Measurements from ENCODE around the gene CYB5RL. TPM values are rescaled to one million over a fixed set of nuclear protein-coding genes. Genes with fewer than 3 reads are reported as not detected.

CYB5RL gene
- polyA plus RNA-seq, 1 donor (not counting 4 experiments of a cell fraction or from before 2014, with no cell fraction given): 1.3 TPM

- H4K20me1 ChIP-seq (ENCODE audit: control insufficient read depth, extremely low read depth, insufficient read depth, low read length): no peaks in the 10 kb centered on the region
- TF ChIP-seq EZH2 (IDR thresholded peaks at IDR 0.05; ENCODE audit: low read length): no peak
- TF ChIP-seq CTCF (optimal IDR thresholded peaks at IDR 0.05 in 1 of 3, IDR thresholded peaks at IDR 0.05 in 1 of 3, conservative IDR thresholded peaks at IDR 0.05 in 1 of 3; ENCODE audit: extremely low read depth in 1 of 3, insufficient read depth in 2 of 3, low read length in 3 of 3): no peak
- no peak overlapping the region for H2AFZ ChIP-seq (ENCODE audit: control insufficient read depth, low read length)
- no peak overlapping the region for H3K4me3 ChIP-seq (ENCODE audit: control insufficient read depth in 2 of 3, extremely low read depth in 1 of 3, insufficient read depth in 2 of 3, low read depth in 1 of 3, low read length in 3 of 3)
- DNase-seq (ENCODE audit: low read depth, low spot score): no peak
- no peak for FAIRE-seq
- dilution Hi-C loops (cut with MboI; ENCODE audit: extremely low pct_ligation_motif_present, low sequenced_read_pairs): no loop called here
- no peaks in the 10 kb centered on the region for H3K4me1 ChIP-seq (ENCODE audit: control insufficient read depth, extremely low read depth, insufficient read depth, low read length)
- no peaks in the 10 kb centered on the region for H3K79me2 ChIP-seq (ENCODE audit: control insufficient read depth, insufficient read depth, low read length)
- no peak overlapping the region for H3K27ac ChIP-seq (ENCODE audit: control insufficient read depth, insufficient read depth, low read length)
- no peaks in the 10 kb centered on the region for H3K9me1 ChIP-seq (ENCODE audit: control insufficient read depth, extremely low read depth, insufficient read depth, low read length)
- H3K9me3 ChIP-seq (ENCODE audit: control insufficient read depth, low read depth, low read length): no peaks in the 10 kb centered on the region
- H3K27me3 ChIP-seq (ENCODE audit: control insufficient read depth, extremely low read depth, insufficient read depth, low read length): no peaks in the 10 kb centered on the region
- no peak overlapping the region for H3K4me2 ChIP-seq (ENCODE audit: control insufficient read depth, extremely low read depth, insufficient read depth, low read depth, low read length)
- H3K9ac ChIP-seq (ENCODE audit: control insufficient read depth, extremely low read depth, insufficient read depth, low read length): no peak overlapping the region
- no peaks in the 10 kb centered on the region for H3K36me3 ChIP-seq (ENCODE audit: control insufficient read depth in 2 of 2, extremely low read depth in 1 of 2, insufficient read depth in 2 of 2, low read length in 2 of 2)
Measured at GRCh38 chr1:54188291-54188690, 11.5 kb downstream of the CYB5RL start.

GRCh38 chr1:54186056-54186455 lies 13.8 kb downstream of the CYB5RL start:
- no peak for FAIRE-seq
- H3K36me3 ChIP-seq (ENCODE audit: control insufficient read depth in 2 of 2, extremely low read depth in 1 of 2, insufficient read depth in 2 of 2, low read length in 2 of 2): no peaks in the 10 kb centered on the region

More at GRCh38 chr1:54186056-54186455, 13.8 kb downstream of the CYB5RL start:
- Histone ChIP-seq H3K79me2 (ENCODE audit: control insufficient read depth, insufficient read depth, low read length) (no peaks in the 10 kb centered on the region), H3K4me2 (ENCODE audit: control insufficient read depth, extremely low read depth, insufficient read depth, low read depth, low read length) (no peak overlapping the region), H3K4me1 (ENCODE audit: control insufficient read depth, extremely low read depth, insufficient read depth, low read length) (no peaks in the 10 kb centered on the region), H3K27me3 (ENCODE audit: control insufficient read depth, extremely low read depth, insufficient read depth, low read length) (no peaks in the 10 kb centered on the region), H2AFZ (ENCODE audit: control insufficient read depth, low read length) (no peak overlapping the region), H3K9ac (ENCODE audit: control insufficient read depth, extremely low read depth, insufficient read depth, low read length) (no peak overlapping the region), H3K9me3 (ENCODE audit: control insufficient read depth, low read depth, low read length) (no peaks in the 10 kb centered on the region), H3K9me1 (ENCODE audit: control insufficient read depth, extremely low read depth, insufficient read depth, low read length) (no peaks in the 10 kb centered on the region), H3K4me3 (ENCODE audit: control insufficient read depth in 2 of 3, extremely low read depth in 1 of 3, insufficient read depth in 2 of 3, low read depth in 1 of 3, low read length in 3 of 3) (no peak overlapping the region), H3K27ac (ENCODE audit: control insufficient read depth, insufficient read depth, low read length) (no peak overlapping the region), H4K20me1 (ENCODE audit: control insufficient read depth, extremely low read depth, insufficient read depth, low read length) (no peaks in the 10 kb centered on the region)
- dilution Hi-C loops (cut with MboI; ENCODE audit: extremely low pct_ligation_motif_present, low sequenced_read_pairs): no loop called here
- TF ChIP-seq CTCF (optimal IDR thresholded peaks at IDR 0.05 in 1 of 3, IDR thresholded peaks at IDR 0.05 in 1 of 3, conservative IDR thresholded peaks at IDR 0.05 in 1 of 3; ENCODE audit: extremely low read depth in 1 of 3, insufficient read depth in 2 of 3, low read length in 3 of 3) (no peak), EZH2 (IDR thresholded peaks at IDR 0.05; ENCODE audit: low read length) (no peak)
- DNase-seq (ENCODE audit: low read depth, low spot score): no peak
